Endothelial cell of umbilical vein (primary cell): Measurements from ENCODE around the gene EMP2. TPM values are rescaled to one million over a fixed set of nuclear protein-coding genes. Genes with fewer than 3 reads are reported as not detected.

Source experiments
- BruUV-seq: library from RNA; stranded (reverse); fragments of 400-500 nt; replicated peaks from 2 replicates; lab custom pipeline; 2021; lab: Mats Ljungman, UMichigan
- CTCF ChIA-PET: fragments of 300-600, 350-600 bp; sonication (Branson Sonifier 250); formaldehyde crosslinking; loops from one replicate; lab custom pipeline; 2021; ENCODE audit warnings: antibody characterized with exemption, inconsistent platforms; lab: Charles Lee
- POLR2A ChIA-PET: fragments of 300-600, 350-600 bp; sonication (Branson Sonifier 250); formaldehyde crosslinking; loops from one replicate; lab custom pipeline; 2021; ENCODE audit warnings: antibody characterized with exemption, inconsistent platforms; lab: Charles Lee
- DNase-seq: peaks from one replicate; pipeline ENCODE4 v3.0.0-alpha.2; 2011; ENCODE audit warnings: low read depth, low spot score
- FAIRE-seq: peaks from 2 replicates; lab custom pipeline; 2011; peaks lifted over from hg19 to GRCh38; lab: Jason Lieb, UNC
- H2AFZ ChIP-seq: 2 replicates; pipeline ENCODE4 v1.6.0; 2012; ENCODE audit warnings: low read depth, low read length, control low read depth, inconsistent platforms
- H3K27ac ChIP-seq: 2 replicates; pipeline ENCODE4 v1.5.1; 2011; ENCODE audit warnings: low read depth, mild to moderate bottlenecking, control low read depth, low read length, moderate library complexity; ENCODE audit not compliant: insufficient read depth
- H3K27me3 ChIP-seq, 2 experiments: 2 replicates each; pipeline versions ENCODE4 v1.6.0 to v1.6.1; 2011; ENCODE audit warnings: low read length in 2 of 2, mixed read lengths in 1 of 2; ENCODE audit not compliant: control insufficient read depth in 2 of 2, insufficient read depth in 2 of 2
- H3K36me3 ChIP-seq, 2 experiments: 2 replicates in 1 of 2; 3 replicates in 1 of 2; pipeline ENCODE4 v1.5.1; 2011; ENCODE audit warnings: low read length in 2 of 2, mild to moderate bottlenecking in 1 of 2, moderate library complexity in 1 of 2; ENCODE audit not compliant: control insufficient read depth in 2 of 2, insufficient read depth in 2 of 2; ENCODE audit errors: extremely low read depth in 1 of 2
- H3K4me1 ChIP-seq: 3 replicates; pipeline ENCODE4 v1.5.1; 2011; ENCODE audit warnings: mild to moderate bottlenecking, low read length; ENCODE audit not compliant: control insufficient read depth, insufficient read depth; ENCODE audit errors: extremely low read depth
- H3K4me2 ChIP-seq: 2 replicates; pipeline ENCODE4 v1.6.1; 2011; ENCODE audit warnings: low read length, control low read depth, mixed read lengths; ENCODE audit not compliant: insufficient read depth
- H3K4me3 ChIP-seq, 3 experiments: fragments of 200-600 bp in 1 of 3; sonication (generic), shearing (Covaris generic) in 1 of 3; replicated peaks in 1 of 3; 2 replicates each; pipeline ENCODE4 v1.5.1; 2011 to 2016; ENCODE audit warnings: control low read depth in 3 of 3, low read length in 3 of 3, mild to moderate bottlenecking in 2 of 3, inconsistent platforms in 1 of 3, low read depth in 1 of 3, moderate library complexity in 1 of 3; ENCODE audit not compliant: insufficient read depth in 1 of 3
- H3K79me2 ChIP-seq: 2 replicates; pipeline ENCODE4 v1.6.0; 2012; ENCODE audit warnings: low read length, inconsistent platforms; ENCODE audit not compliant: control insufficient read depth, insufficient read depth
- H3K9ac ChIP-seq: replicated peaks from 2 replicates; pipeline ENCODE3; 2011; ENCODE audit warnings: low read length, control low read depth; ENCODE audit not compliant: insufficient read depth; ENCODE audit errors: extremely low read depth
- H3K9me1 ChIP-seq: replicated peaks from 3 replicates; pipeline ENCODE4 v1.6.0; 2011; ENCODE audit warnings: mild to moderate bottlenecking, low read length; ENCODE audit not compliant: control insufficient read depth, insufficient read depth; ENCODE audit errors: extremely low read depth
- H3K9me3 ChIP-seq: replicated peaks from 2 replicates; pipeline ENCODE4 v1.5.1; 2012; ENCODE audit warnings: low read length, inconsistent platforms; ENCODE audit not compliant: control insufficient read depth, insufficient read depth
- H4K20me1 ChIP-seq: replicated peaks from 2 replicates; pipeline ENCODE3; 2011; ENCODE audit warnings: mild to moderate bottlenecking, low read length; ENCODE audit not compliant: control insufficient read depth, insufficient read depth; ENCODE audit errors: extremely low read depth
- CTCF ChIP-seq, 2 donors: IDR thresholded peaks; 1 replicate in 1 of 2; 2 replicates in 1 of 2; pipeline ENCODE4 v1.5.1; 2011; ENCODE audit warnings: low read length in 2 of 2, mild to moderate bottlenecking in 2 of 2, moderate library complexity in 2 of 2, control low read depth in 1 of 2, inconsistent platforms in 1 of 2, low read depth in 1 of 2; ENCODE audit not compliant: insufficient read depth in 1 of 2; ENCODE audit errors: extremely low read depth in 1 of 2
- EZH2 ChIP-seq: IDR thresholded peaks from 2 replicates; pipeline ENCODE4 v1.6.1; 2012; ENCODE audit warnings: borderline replicate concordance, low read depth, mild to moderate bottlenecking, moderate library complexity, low read length, inconsistent platforms; ENCODE audit not compliant: severe bottlenecking
- FOS ChIP-seq: IDR thresholded peaks from 2 replicates; pipeline ENCODE4 v1.6.1; 2011; ENCODE audit warnings: mild to moderate bottlenecking, low read length, moderate library complexity, borderline replicate concordance; ENCODE audit not compliant: insufficient read depth
- GATA2 ChIP-seq: IDR thresholded peaks from 2 replicates; pipeline ENCODE4 v1.7.0; 2011; ENCODE audit warnings: low read depth, mild to moderate bottlenecking, moderate library complexity, mixed read lengths, low read length; ENCODE audit not compliant: insufficient read length, insufficient read depth
- JUN ChIP-seq: IDR thresholded peaks from 2 replicates; pipeline ENCODE4 v1.6.1; 2011; ENCODE audit warnings: borderline replicate concordance, low read depth; ENCODE audit not compliant: insufficient read length, insufficient read depth
- MAX ChIP-seq: IDR thresholded peaks from 2 replicates; pipeline ENCODE4 v1.6.1; 2011; ENCODE audit not compliant: insufficient read depth, insufficient read length
- MYC ChIP-seq: IDR thresholded peaks from one replicate; pipeline ENCODE4 v1.6.1; 2011; ENCODE audit warnings: mild to moderate bottlenecking, low read depth, low read length
- POLR2A ChIP-seq: IDR thresholded peaks from 2 replicates; pipeline ENCODE4 v1.6.1; 2012; ENCODE audit warnings: low read depth, mild to moderate bottlenecking, control low read depth, low read length
- POLR2AphosphoS5 ChIP-seq: IDR thresholded peaks from 2 replicates; pipeline ENCODE4 v1.6.1; 2012; ENCODE audit warnings: low read depth, mild to moderate bottlenecking, control low read depth, low read length, moderate library complexity; ENCODE audit not compliant: insufficient read depth
- dilution Hi-C: fragments of 300-500 bp; cut with MboI; formaldehyde crosslinking; loops from one replicate; pipeline ENCODE4 v1.15.0; 2019; ENCODE audit warnings: low sequenced_read_pairs; ENCODE audit not compliant: extremely low pct_ligation_motif_present
- intact Hi-C: fragments of 100-400 bp; cut with micrococcal nuclease; formaldehyde crosslinking; loops from one replicate; pipeline ENCODE4 v1.10.0; 2022
- polyA plus RNA-seq, 4 experiments: library from polyadenylated mRNA; depleted of rRNA in 3 of 4; stranded (reverse) in 3 of 4; unstranded in 1 of 4; fragments of >200 nt; gene quantifications; 2 replicates each; pipeline versions ENCODE4 v1.2.1 to v1.2.3, GENCODE V29; 2011 to 2012; ENCODE audit warnings: missing spikeins in 1 of 4
- total RNA-seq: library from RNA; stranded (reverse); gene quantifications from 2 replicates; pipeline ENCODE4 v1.2.3, GENCODE V29; 2021

Gene EMP2
- total and polyA plus RNA-seq, 2 donors (not counting 3 experiments of a cell fraction or from before 2014, with no cell fraction given): 19.0 to 25.5 TPM

- dilution Hi-C loops: no loop called here
- no peaks in the 10 kb centered on the region for H3K4me1 ChIP-seq
- CTCF ChIA-PET: interaction anchor here (1.8 kb wide), 1 partner anchor 24 kb away, joined by 4 read pairs; no protein-coding TSS in a partner anchor
Observed at GRCh38 chr16:10629592-10629963, 49.2 kb upstream of the EMP2 start.

More at GRCh38 chr16:10629592-10629963, 49.2 kb upstream of the EMP2 start:
- no peak overlapping the region for H2AFZ ChIP-seq
- DNase-seq: no peak
- H3K27me3 ChIP-seq: no peaks in the 10 kb centered on the region
- no TSS peak for BruUV-seq
- no peak overlapping the region for H3K27ac ChIP-seq
- H3K36me3 ChIP-seq: no peaks in the 10 kb centered on the region
- intact Hi-C loops: no loop called here
- H3K4me3 ChIP-seq: no peak overlapping the region
- FAIRE-seq: no peak
- H3K79me2 ChIP-seq: no peaks in the 10 kb centered on the region
- no peaks in the 10 kb centered on the region for H4K20me1 ChIP-seq
- no peak overlapping the region for H3K9ac ChIP-seq
- no peaks in the 10 kb centered on the region for H3K9me3 ChIP-seq
- H3K4me2 ChIP-seq: no peak overlapping the region
- POLR2A ChIA-PET: no interaction called here
- no peaks in the 10 kb centered on the region for H3K9me1 ChIP-seq
- TF ChIP-seq POLR2AphosphoS5: no peak
- no peak for TF ChIP-seq EZH2
- TF ChIP-seq POLR2A: no peak
- TF ChIP-seq CTCF (IDR thresholded peaks at IDR 0.05; ENCODE audit: extremely low read depth in 1 of 2, insufficient read depth in 1 of 2, low read depth in 1 of 2, low read length in 2 of 2): no peak
- no peak for TF ChIP-seq FOS
- TF ChIP-seq GATA2: no peak
- no peak for TF ChIP-seq MYC
- no peak for TF ChIP-seq JUN
- no peak for TF ChIP-seq MAX
